ENCODE measurements around the gene ABCC4.

ABCC4 gene

GRCh38 chr13:95164830-95165229 is 136.4 kb downstream of the ABCC4 start:
- TF ChIP-seq, protein P1, sequence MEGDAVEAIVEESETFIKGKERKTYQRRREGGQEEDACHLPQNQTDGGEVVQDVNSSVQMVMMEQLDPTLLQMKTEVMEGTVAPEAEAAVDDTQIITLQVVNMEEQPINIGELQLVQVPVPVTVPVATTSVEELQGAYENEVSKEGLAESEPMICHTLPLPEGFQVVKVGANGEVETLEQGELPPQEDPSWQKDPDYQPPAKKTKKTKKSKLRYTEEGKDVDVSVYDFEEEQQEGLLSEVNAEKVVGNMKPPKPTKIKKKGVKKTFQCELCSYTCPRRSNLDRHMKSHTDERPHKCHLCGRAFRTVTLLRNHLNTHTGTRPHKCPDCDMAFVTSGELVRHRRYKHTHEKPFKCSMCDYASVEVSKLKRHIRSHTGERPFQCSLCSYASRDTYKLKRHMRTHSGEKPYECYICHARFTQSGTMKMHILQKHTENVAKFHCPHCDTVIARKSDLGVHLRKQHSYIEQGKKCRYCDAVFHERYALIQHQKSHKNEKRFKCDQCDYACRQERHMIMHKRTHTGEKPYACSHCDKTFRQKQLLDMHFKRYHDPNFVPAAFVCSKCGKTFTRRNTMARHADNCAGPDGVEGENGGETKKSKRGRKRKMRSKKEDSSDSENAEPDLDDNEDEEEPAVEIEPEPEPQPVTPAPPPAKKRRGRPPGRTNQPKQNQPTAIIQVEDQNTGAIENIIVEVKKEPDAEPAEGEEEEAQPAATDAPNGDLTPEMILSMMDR (conservative IDR thresholded peaks at IDR 0.05), result no peak
- no peak for TF ChIP-seq ZFX (IDR thresholded peaks at IDR 0.05)
- no peak overlapping the region for H3K27ac ChIP-seq

DNA sequence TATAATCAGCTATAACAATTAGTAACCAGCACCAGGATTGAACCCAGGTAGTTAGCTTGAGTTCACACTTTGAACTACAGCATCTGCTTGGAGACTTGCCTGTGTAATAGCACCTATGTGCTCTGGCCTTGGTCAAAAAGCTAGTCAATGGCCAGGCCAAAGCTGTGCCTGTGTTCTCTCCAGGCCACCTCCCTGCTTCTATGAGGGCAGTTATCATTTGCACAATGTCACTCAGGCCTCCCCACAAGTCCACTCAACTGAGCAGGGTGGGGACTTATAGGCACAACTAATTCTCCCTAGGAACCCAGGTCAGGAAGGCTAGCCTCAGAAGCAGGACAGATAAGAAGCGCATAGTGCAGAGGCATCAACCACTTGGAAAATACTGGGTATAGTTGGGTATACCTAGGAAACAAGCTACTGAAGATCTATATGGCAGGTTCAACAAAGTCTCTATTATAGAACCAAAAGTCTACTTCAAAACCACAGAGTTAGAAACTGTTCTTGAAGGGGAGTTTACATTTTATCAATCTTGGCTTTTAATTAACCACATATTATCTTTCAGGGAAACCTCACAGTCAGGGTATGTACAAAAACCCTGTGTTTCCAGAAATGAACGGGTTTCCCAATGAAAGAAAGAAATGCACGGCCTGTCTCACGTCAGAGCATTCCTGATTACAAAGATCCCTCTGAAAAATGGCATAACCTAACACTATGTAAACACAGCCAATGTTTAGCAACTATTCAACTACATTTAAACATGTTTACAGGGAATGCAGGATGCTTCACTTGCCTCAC is 140.9 kb downstream of the ABCC4 start:
- no peak overlapping the region for H3K27ac ChIP-seq
- TF ChIP-seq, protein P1 (conservative IDR thresholded peaks at IDR 0.05), result no peak

GRCh38 chr13:95159458-95159857 is 141.8 kb downstream of the ABCC4 start:
- TF ChIP-seq, protein P1 (conservative IDR thresholded peaks at IDR 0.05), result no peak
- TF ChIP-seq ZFX (IDR thresholded peaks at IDR 0.05), result no peak
- no peak overlapping the region for H3K27ac ChIP-seq

GRCh38 chr13:95156208-95156607 is 145.0 kb downstream of the ABCC4 start:
- 0 out of 2 replicates have a peak overlapping the region, but pooled peaks have one; percentile 7 for H3K27ac ChIP-seq

DNA sequence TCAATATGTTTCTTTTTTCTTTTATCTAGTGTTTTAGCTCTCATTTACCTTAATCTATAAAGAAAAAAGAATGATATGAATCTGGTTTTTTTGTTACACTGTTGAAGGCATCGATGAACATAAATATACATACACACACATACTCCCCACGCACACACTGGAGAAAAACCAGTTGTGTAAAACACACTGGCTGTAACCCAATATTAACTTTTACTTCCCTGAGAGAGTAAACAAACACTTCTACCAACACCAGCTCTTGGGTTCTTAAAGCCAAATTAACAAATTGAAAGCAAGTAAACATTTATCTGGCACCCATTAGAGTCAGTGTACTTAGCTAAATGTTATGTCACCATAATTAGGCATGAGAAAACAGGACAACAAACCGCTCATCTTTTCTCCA is 145.7 kb downstream of the ABCC4 start:
- TF ChIP-seq, protein P1 (conservative IDR thresholded peaks at IDR 0.05), result no peak
- TF ChIP-seq ZFX (IDR thresholded peaks at IDR 0.05), result no peak
- no peak overlapping the region for H3K27ac ChIP-seq

More at GRCh38 chr13:95156208-95156607, 145.0 kb downstream of the ABCC4 start:
- TF ChIP-seq ZFX (IDR thresholded peaks at IDR 0.05), result no peak
- TF ChIP-seq, protein P1 (conservative IDR thresholded peaks at IDR 0.05), result peak; percentile 60

DNA sequence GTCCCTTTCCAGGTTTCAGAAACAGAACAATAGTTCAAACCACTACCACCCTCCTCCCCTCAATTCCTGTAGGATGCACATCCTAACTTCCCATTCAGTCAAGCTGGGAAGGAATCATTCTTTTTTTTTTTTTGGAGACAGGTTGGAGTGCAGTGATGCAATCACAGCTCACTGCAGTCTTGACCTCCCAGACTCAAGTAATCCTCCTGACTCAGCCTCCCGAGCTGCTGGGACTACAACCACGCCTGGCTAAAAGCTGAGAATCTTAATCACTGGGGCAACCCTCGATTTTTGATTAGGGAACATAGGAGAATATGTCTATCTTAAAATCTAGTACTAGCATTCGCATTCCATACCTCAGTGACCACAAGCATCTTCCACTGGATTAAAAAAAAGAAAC is 146.2 kb downstream of the ABCC4 start:
- no peak overlapping the region for H3K27ac ChIP-seq
- TF ChIP-seq, protein P1 (conservative IDR thresholded peaks at IDR 0.05), result no peak
- TF ChIP-seq ZFX (IDR thresholded peaks at IDR 0.05), result no peak

DNA sequence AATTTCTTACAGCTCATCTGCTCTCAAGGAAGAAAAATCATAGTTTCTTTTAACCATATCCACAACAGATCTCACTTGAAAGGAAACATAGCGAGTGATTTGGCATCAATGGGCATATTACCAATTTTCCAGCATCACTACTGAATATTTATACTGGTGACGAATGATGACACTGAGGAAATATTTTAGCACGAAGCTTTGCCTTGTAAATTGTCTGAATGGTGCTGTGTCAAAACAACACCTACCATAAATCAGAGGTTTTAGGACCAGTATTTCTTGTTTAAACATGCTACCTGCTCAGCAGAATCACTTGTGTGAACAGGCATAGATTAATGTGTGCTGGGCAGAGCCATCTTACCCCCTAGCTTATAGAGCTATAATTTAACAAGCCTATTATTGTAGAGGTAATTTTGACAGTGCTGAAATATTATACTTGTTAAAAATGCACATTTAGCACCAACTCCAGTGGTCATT is 146.8 kb downstream of the ABCC4 start:
- TF ChIP-seq, protein P1 (conservative IDR thresholded peaks at IDR 0.05), result no peak
- TF ChIP-seq ZFX (IDR thresholded peaks at IDR 0.05), result no peak
- no peak overlapping the region for H3K27ac ChIP-seq
